ENCODE data around the gene KLRD1.
"Not testable (repeated sequence)": the region's sequence is repeated elsewhere in the genome, so short reads cannot be mapped to it uniquely, and the experiment has no call there.

Gene KLRD1

DNA sequence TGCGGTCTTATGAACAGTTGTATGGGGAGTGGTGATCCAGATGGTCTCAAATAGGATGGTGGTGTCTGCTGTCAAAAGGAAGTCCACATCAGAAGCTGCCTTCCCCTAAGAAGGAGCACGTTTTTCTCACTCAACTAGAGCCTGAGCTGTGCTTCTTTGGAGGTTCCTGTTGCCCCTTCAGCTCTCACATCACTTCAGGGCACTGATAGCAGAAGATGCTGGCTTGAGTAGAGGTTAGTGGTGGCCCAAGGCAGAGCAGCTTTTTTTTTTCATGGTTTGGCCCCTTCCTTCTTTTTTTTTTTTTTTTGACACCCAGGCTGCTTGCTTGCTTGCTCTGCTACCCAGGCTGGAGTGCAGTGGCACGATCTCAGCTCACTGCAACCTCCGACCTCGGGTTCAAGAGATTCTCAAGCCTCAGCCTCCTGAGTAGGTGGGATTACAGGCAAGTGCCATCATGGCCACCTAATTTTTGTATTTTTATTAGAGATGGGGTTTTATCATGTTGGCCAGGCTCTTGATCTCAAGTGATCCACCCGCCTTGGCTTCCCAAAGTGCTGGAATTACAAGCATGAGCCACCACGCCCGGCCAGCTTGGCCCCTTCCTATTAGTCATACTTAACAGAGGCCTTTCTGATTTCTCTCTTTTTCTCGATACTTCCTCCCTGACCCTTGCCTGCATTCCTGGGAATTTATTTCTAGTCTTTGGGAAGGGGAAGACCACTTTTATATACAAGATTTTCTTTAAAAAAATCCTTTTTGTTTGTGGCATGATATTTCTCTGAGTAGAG is 31.6 kb downstream of the KLRD1 start:
- TF ChIP-seq, protein P1, sequence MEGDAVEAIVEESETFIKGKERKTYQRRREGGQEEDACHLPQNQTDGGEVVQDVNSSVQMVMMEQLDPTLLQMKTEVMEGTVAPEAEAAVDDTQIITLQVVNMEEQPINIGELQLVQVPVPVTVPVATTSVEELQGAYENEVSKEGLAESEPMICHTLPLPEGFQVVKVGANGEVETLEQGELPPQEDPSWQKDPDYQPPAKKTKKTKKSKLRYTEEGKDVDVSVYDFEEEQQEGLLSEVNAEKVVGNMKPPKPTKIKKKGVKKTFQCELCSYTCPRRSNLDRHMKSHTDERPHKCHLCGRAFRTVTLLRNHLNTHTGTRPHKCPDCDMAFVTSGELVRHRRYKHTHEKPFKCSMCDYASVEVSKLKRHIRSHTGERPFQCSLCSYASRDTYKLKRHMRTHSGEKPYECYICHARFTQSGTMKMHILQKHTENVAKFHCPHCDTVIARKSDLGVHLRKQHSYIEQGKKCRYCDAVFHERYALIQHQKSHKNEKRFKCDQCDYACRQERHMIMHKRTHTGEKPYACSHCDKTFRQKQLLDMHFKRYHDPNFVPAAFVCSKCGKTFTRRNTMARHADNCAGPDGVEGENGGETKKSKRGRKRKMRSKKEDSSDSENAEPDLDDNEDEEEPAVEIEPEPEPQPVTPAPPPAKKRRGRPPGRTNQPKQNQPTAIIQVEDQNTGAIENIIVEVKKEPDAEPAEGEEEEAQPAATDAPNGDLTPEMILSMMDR (IDR thresholded peaks at IDR 0.05; ENCODE audit: low read depth, low read length, missing control alignments), result no peak
- no peak for DNase-seq (ENCODE audit: low read depth)
- no peak overlapping the region for H3K4me3 ChIP-seq (ENCODE audit: low read depth, low read length)

DNA sequence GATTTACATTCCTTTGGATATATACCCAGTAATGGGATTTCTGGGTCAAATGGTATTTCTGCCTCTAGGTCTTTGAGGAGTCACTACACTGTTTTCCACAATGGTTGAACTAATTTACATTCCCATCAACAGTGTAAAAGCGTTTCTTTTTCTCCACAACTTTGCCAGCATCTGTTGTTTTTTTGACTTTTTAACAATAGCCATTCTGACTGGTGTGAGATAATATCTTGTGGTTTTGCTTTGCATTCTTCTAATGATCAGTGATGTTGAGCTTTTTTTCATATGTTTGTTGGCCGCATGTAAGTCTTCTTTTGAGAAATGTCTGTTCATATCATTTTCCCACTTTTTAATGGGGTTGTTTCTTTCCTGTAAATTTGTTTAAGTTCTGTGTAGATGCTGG is 33.3 kb downstream of the KLRD1 start:
- not testable (repeated sequence) for H3K4me3 ChIP-seq (ENCODE audit: low read depth, low read length); DNase-seq (ENCODE audit: low read depth)

DNA sequence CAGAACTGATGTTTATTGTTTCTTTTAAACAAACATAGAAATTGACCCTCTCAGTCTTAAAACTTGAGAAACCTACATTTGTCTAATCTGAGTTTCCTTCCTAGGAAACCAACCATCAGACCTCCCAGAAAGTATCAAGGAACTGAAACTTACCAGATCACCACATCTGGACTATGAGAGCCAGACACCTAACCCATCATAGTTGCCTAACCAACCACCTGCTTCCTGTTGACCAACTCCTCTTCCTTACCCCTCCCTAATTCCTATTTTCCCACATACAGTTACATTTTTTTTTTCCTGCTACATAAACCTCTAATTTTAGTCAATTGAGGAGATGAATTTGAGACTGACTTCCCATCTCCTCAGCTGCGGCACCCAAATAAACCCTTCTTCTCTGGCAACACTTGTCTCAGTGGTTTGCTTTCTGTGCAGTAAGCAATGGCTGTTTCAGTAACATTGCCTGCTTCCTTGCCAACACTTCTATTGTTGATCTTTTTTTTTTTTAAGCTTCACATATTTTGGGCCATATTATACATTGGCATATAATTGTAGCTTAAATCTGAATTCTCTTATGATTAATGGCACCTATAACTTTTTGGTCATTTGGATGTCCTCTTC is 34.3 kb downstream of the KLRD1 start:
- DNase-seq (ENCODE audit: low read depth), result no peak
- no peak overlapping the region for H3K4me3 ChIP-seq (ENCODE audit: low read depth, low read length)
- TF ChIP-seq, protein P1 (IDR thresholded peaks at IDR 0.05; ENCODE audit: low read depth, low read length, missing control alignments), result no peak

DNA sequence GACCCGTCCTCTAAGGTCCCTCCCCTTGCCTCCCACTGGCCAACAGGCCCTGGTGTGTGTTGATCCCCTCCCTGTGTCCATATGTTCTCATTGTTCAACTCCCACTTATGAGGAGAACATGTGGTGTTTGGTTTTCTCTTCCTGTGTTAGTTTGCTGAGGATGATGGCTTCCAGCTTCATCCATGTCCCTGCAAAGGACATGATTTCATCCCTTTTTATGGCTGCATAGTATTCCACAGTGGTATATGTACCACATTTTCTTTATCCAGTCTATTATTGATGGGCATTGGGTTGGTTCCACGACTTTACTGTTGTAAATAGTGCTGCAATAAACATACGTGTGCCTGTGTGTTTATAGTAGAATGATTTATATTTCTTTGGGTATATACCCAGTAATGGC is 43.8 kb downstream of the KLRD1 start:
- not testable (repeated sequence) for DNase-seq (ENCODE audit: low read depth); H3K4me3 ChIP-seq (ENCODE audit: low read depth, low read length)

DNA sequence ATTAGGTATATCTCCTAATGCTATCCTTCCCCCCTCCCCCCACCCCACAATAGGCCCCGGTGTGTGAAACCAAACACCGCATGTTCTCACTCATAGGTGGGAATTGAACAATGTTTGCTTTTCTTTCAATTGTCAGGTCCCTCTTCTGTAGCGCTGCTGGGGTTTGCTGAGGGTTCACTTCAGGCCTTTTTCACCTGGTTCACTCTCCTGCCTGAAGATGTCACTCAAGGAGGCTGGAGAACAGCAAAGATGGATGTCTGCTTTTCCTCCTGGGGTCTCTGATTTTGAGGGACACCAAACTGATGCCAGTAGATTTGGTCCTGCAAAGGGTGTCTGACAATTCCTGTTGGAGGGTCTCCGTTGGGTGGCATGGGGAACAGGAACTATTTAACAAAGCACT is 46.4 kb downstream of the KLRD1 start:
- TF ChIP-seq, protein P1 (IDR thresholded peaks at IDR 0.05; ENCODE audit: low read depth, low read length, missing control alignments), result no peak
- no peak overlapping the region for H3K4me3 ChIP-seq (ENCODE audit: low read depth, low read length)
- DNase-seq (ENCODE audit: low read depth), result no peak

DNA sequence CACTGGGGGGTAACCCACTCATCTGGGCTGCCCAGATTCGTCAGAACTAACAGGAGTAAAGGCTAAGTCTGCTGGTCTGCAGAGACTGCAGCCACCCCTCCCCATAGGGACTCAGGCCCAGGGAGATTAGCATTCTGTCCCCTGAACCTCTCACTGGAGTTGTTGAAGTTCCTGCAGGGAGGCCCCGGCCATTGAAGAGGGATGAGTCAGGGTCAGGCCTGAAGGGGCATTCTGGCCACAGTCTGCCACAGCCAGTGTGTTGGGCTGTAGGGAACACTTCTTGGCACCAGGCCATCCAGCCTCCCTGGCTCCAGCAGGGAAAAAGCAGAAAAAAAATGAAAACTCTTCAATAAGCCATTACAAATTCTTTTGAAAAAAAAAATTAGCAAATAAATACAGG is 46.8 kb downstream of the KLRD1 start:
- TF ChIP-seq, protein P1 (IDR thresholded peaks at IDR 0.05; ENCODE audit: low read depth, low read length, missing control alignments), result no peak
- no peak for DNase-seq (ENCODE audit: low read depth)
- no peak overlapping the region for H3K4me3 ChIP-seq (ENCODE audit: low read depth, low read length)

DNA sequence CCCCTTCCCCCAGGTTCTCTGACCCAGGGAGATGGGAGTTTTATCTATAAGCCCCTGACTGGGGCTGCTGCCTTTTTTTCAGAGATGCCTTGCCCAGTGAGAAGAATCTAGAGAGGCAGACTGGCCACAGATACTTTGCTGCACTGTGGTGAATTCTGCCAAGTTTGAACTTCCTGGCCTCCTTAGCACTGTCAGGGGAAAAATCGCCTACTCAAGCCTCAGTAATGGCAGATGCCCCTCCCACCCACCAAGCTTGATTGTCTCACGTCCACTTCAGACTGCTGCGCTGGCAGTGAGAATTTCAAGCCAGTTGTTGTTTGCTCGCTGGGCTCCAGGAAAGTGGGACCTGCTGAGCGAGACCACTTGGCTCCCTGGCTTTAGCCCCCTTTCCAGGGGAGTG is 50.5 kb downstream of the KLRD1 start:
- TF ChIP-seq, protein P1 (IDR thresholded peaks at IDR 0.05; ENCODE audit: low read depth, low read length, missing control alignments), result no peak
- no peak overlapping the region for H3K4me3 ChIP-seq (ENCODE audit: low read depth, low read length)
- no peak for DNase-seq (ENCODE audit: low read depth)

DNA sequence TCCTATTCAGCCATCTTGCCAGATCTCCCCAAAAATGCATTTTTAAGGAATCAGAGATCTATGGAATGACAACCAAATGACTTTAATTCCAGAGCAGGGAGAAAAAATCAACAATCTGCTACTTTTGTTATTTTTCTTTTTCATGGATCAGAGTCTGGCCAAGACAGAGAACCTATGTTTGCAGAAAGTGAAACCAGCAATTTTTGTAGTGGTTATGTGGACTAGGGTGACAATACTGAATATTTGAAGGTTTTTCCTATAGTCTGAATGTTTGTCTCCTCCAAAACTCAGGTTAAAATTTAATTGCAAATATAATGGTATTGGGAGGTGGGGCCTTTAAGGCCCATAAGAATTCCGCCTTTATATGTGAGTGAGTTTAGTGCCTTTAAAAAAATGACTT is 51.3 kb downstream of the KLRD1 start:
- no peak for DNase-seq (ENCODE audit: low read depth)
- H3K4me3 ChIP-seq (ENCODE audit: low read depth, low read length), result no peak overlapping the region
- TF ChIP-seq, protein P1 (IDR thresholded peaks at IDR 0.05; ENCODE audit: low read depth, low read length, missing control alignments), result no peak
